H9 (cell line): ENCODE measurements around the gene TOGARAM2. TPM values are rescaled to one million over a fixed set of nuclear protein-coding genes. Genes with fewer than 3 reads are reported as not detected.

Experiments used
- DNase-seq: peaks from one replicate; pipeline ENCODE4 v3.0.0-alpha.2; 2017
- H2AFZ ChIP-seq: one replicate; pipeline ENCODE4 v1.6.1; 2013; ENCODE audit warnings: mild to moderate bottlenecking, low read length, control low read depth, moderate library complexity
- H2AK5ac ChIP-seq: 2 replicates; pipeline ENCODE4 v1.6.1; 2013; ENCODE audit warnings: low read length, control low read depth, mixed read lengths; ENCODE audit not compliant: insufficient read length
- H2BK120ac ChIP-seq: one replicate; pipeline ENCODE4 v1.6.1; 2013; ENCODE audit warnings: low read depth, mild to moderate bottlenecking, low read length, control low read depth, inconsistent platforms; ENCODE audit not compliant: poor library complexity, severe bottlenecking
- H2BK12ac ChIP-seq: 2 replicates; pipeline ENCODE4 v1.6.1; 2013; ENCODE audit warnings: low read length, control low read depth, mixed read lengths, low read depth; ENCODE audit not compliant: insufficient read length
- H2BK15ac ChIP-seq: 2 replicates; pipeline ENCODE4 v1.6.1; 2013; ENCODE audit warnings: low read depth, low read length, control low read depth
- H2BK20ac ChIP-seq: one replicate; pipeline ENCODE4 v1.6.1; 2013; ENCODE audit warnings: low read depth, mild to moderate bottlenecking, low read length, control low read depth, inconsistent platforms; ENCODE audit not compliant: poor library complexity, severe bottlenecking
- H2BK5ac ChIP-seq: 2 replicates; pipeline ENCODE4 v1.6.1; 2013; ENCODE audit warnings: low read length, control low read depth, mixed read lengths; ENCODE audit not compliant: insufficient read length
- H3K14ac ChIP-seq: 2 replicates; pipeline ENCODE4 v1.6.1; 2013; ENCODE audit warnings: low read length, control low read depth; ENCODE audit not compliant: insufficient read depth
- H3K18ac ChIP-seq: 2 replicates; pipeline ENCODE4 v1.6.1; 2013; ENCODE audit warnings: low read depth, mild to moderate bottlenecking, mixed read lengths, low read length, control low read depth; ENCODE audit not compliant: insufficient read length
- H3K23ac ChIP-seq: 2 replicates; pipeline ENCODE4 v1.6.1; 2013; ENCODE audit warnings: low read length, control low read depth, mixed read lengths, low read depth; ENCODE audit not compliant: insufficient read length
- H3K23me2 ChIP-seq: 2 replicates; pipeline ENCODE4 v1.6.1; 2013; ENCODE audit warnings: low read depth, mild to moderate bottlenecking, mixed read lengths, low read length, control low read depth; ENCODE audit not compliant: insufficient read length, poor library complexity, severe bottlenecking
- H3K27ac ChIP-seq: 2 replicates; pipeline ENCODE4 v1.5.1; 2013; ENCODE audit warnings: low read length, control low read depth, mixed read lengths, low read depth; ENCODE audit not compliant: insufficient read length
- H3K27me3 ChIP-seq: 2 replicates; pipeline ENCODE4 v1.6.1; 2013; ENCODE audit warnings: low read length, control low read depth, inconsistent platforms; ENCODE audit not compliant: insufficient read depth
- H3K4ac ChIP-seq: 2 replicates; pipeline ENCODE4 v1.6.1; 2013; ENCODE audit warnings: low read depth, mild to moderate bottlenecking, control low read depth, inconsistent platforms, low read length, moderate library complexity
- H3K4me1 ChIP-seq: 2 replicates; pipeline ENCODE4 v1.6.1; 2013; ENCODE audit warnings: low read length, control low read depth, inconsistent platforms; ENCODE audit not compliant: insufficient read depth
- H3K4me2 ChIP-seq: 2 replicates; pipeline ENCODE4 v1.6.1; 2013; ENCODE audit warnings: low read length, control low read depth, mixed read lengths; ENCODE audit not compliant: insufficient read length, insufficient read depth
- H3K56ac ChIP-seq: 2 replicates; pipeline ENCODE4 v1.6.1; 2013; ENCODE audit warnings: low read depth, mild to moderate bottlenecking, mixed read lengths, low read length, control low read depth; ENCODE audit not compliant: insufficient read length
- H3K79me1 ChIP-seq: 2 replicates; pipeline ENCODE4 v1.6.1; 2013; ENCODE audit warnings: low read depth, mild to moderate bottlenecking, moderate library complexity, low read length, control low read depth, inconsistent platforms; ENCODE audit not compliant: insufficient read depth, poor library complexity, severe bottlenecking
- H3K79me2 ChIP-seq: 2 replicates; pipeline ENCODE4 v1.6.1; 2013; ENCODE audit warnings: low read length, control low read depth, inconsistent platforms; ENCODE audit not compliant: insufficient read depth
- H3K9ac ChIP-seq: 2 replicates; pipeline ENCODE4 v1.6.1; 2013; ENCODE audit warnings: low read length, control low read depth, mixed read lengths; ENCODE audit not compliant: insufficient read length; ENCODE audit errors: extremely low read depth
- H3K9me3 ChIP-seq: one replicate; pipeline ENCODE4 v1.6.1; 2013; ENCODE audit warnings: low read depth, low read length, inconsistent platforms; ENCODE audit not compliant: control insufficient read depth
- H3T11ph ChIP-seq: one replicate; pipeline ENCODE4 v1.6.1; 2013; ENCODE audit warnings: mild to moderate bottlenecking, low read length, control low read depth, inconsistent platforms
- H4K20me1 ChIP-seq: one replicate; pipeline ENCODE4 v1.6.1; 2013; ENCODE audit not compliant: control insufficient read depth, insufficient read length, insufficient read depth
- H4K5ac ChIP-seq: 2 replicates; pipeline ENCODE4 v1.6.1; 2013; ENCODE audit warnings: low read depth, mild to moderate bottlenecking, mixed read lengths, low read length, control low read depth; ENCODE audit not compliant: insufficient read length
- H4K8ac ChIP-seq: replicated peaks from 2 replicates; pipeline ENCODE4 v1.6.1; 2013; ENCODE audit warnings: low read length, control low read depth, mixed read lengths, low read depth; ENCODE audit not compliant: insufficient read length
- H4K91ac ChIP-seq: 2 replicates; pipeline ENCODE4 v1.6.1; 2013; ENCODE audit warnings: low read depth, mild to moderate bottlenecking, moderate library complexity, mixed read lengths, low read length, control low read depth; ENCODE audit not compliant: insufficient read length
- H3K27ac Mint-ChIP-seq, 3 experiments: 2 replicates in 2 of 3; 3 replicates in 1 of 3; pipeline ENCODE4 v1.8.0; 2020 to 2021; ENCODE audit warnings: mixed read lengths in 3 of 3, mild to moderate bottlenecking in 1 of 3, moderate library complexity in 1 of 3
- H3K27me3 Mint-ChIP-seq: 2 replicates; pipeline ENCODE4 v1.8.0; 2021; ENCODE audit warnings: low read depth, mild to moderate bottlenecking, moderate library complexity, mixed read lengths
- H3K36me3 Mint-ChIP-seq, 3 experiments: 2 replicates in 2 of 3; 3 replicates in 1 of 3; pipeline ENCODE4 v1.8.0; 2020 to 2021; ENCODE audit warnings: low read depth in 3 of 3, mixed read lengths in 3 of 3; ENCODE audit not compliant: insufficient read depth in 1 of 3
- H3K4me1 Mint-ChIP-seq, 2 experiments: 2 replicates each; pipeline ENCODE4 v1.8.0; 2020; ENCODE audit warnings: mixed read lengths in 2 of 2
- H3K4me3 Mint-ChIP-seq, 2 experiments: 2 replicates in 1 of 2; 3 replicates in 1 of 2; pipeline ENCODE4 v1.8.0; 2020 to 2021; ENCODE audit warnings: mild to moderate bottlenecking in 2 of 2, mixed read lengths in 2 of 2, moderate library complexity in 1 of 2
- H3K9me3 Mint-ChIP-seq, 2 experiments: 2 replicates in 1 of 2; 3 replicates in 1 of 2; pipeline ENCODE4 v1.8.0; 2020; ENCODE audit warnings: mild to moderate bottlenecking in 2 of 2, mixed read lengths in 2 of 2, moderate library complexity in 1 of 2
- CTCF ChIP-seq: fragments of 200-600 bp; sonication (generic); conservative IDR thresholded peaks from 3 replicates; pipeline ENCODE4 v1.8.0; 2021; ENCODE audit warnings: antibody characterized with exemption, mild to moderate bottlenecking
- WGBS: extraction: QIAGEN DNeasy Blood & Tissue Kit; methylation state at CpG from one replicate; pipeline ENCODE4 v1.1.7; 2013; ENCODE audit warnings: missing lambda C conversion rate, low lambda C conversion rate, mixed read lengths; ENCODE audit not compliant: insufficient read length; ENCODE audit errors: extremely low coverage; 5-methylcytosine and 5-hydroxymethylcytosine counted together
- total RNA-seq: library from RNA; stranded (reverse); gene quantifications from 2 replicates; pipeline ENCODE4 v1.2.1, GENCODE V29; 2021

TOGARAM2 gene
- total RNA-seq, 1 experiment from 2014 or later = 0.83 TPM

GRCh38 chr2:29079887-29080286 lies 98.8 kb downstream of the TOGARAM2 start:
- no peaks in the 10 kb centered on the region for H3K79me2 ChIP-seq
- H3K23me2 ChIP-seq = no peaks in the 10 kb centered on the region
- H3K23ac ChIP-seq = no peak overlapping the region
- H3K27me3 ChIP-seq = no peaks in the 10 kb centered on the region
- no peak overlapping the region for H3K14ac ChIP-seq
- H3T11ph ChIP-seq = no peak overlapping the region
- H3K4ac ChIP-seq = no peak overlapping the region
- H2AK5ac ChIP-seq = no peak overlapping the region
- H2AFZ ChIP-seq = no peak overlapping the region
- no CpG with 5 or more reads among the region's 7 CpGs for WGBS
- no peaks in the 10 kb centered on the region for H3K79me1 ChIP-seq
- TF ChIP-seq CTCF = no peak
- H2BK15ac ChIP-seq = no peak overlapping the region
- no peak overlapping the region for H4K5ac ChIP-seq
- no peaks in the 10 kb centered on the region for H4K20me1 ChIP-seq
- Mint-ChIP-seq H3K4me1 (peaks cover 0 to 5% of the 10 kb centered on the region in 2 experiments; a peak in 2 of 4 replicates), H3K27ac (no peak overlapping the region), H3K9me3 (peaks cover 14 to 15% of the 10 kb centered on the region in 2 experiments), H3K27me3 (peaks cover 2% of the 10 kb centered on the region; the same call in 1 of the 2 replicates), H3K4me3 (no peak overlapping the region), H3K36me3 (peaks cover 0 to 7% (median 3%) of the 10 kb centered on the region in 3 experiments; a peak in 4 of 7 replicates)
- H3K4me2 ChIP-seq = no peak overlapping the region
- H2BK5ac ChIP-seq = no peak overlapping the region
- no peak overlapping the region for H3K9ac ChIP-seq
- H3K9me3 ChIP-seq = peaks cover 8% of the 10 kb centered on the region
- H4K8ac ChIP-seq = no peak overlapping the region
- H2BK12ac ChIP-seq = no peak overlapping the region
- no peak overlapping the region for H2BK20ac ChIP-seq
- H2BK120ac ChIP-seq = no peak overlapping the region
- no peak overlapping the region for H3K27ac ChIP-seq
- H3K56ac ChIP-seq = no peak overlapping the region
- no peak overlapping the region for H3K18ac ChIP-seq
- no peak for DNase-seq
- H3K4me1 ChIP-seq = no peaks in the 10 kb centered on the region
- no peak overlapping the region for H4K91ac ChIP-seq
